GM21390 (cell line): ENCODE measurements around the gene POLE3.
"Not testable (repeated sequence)": the region's sequence is repeated elsewhere in the genome, so short reads cannot be mapped to it uniquely, and the experiment has no call there.

Source experiments
- ATAC-seq: cut with Tn5 transposase; IDR thresholded peaks from one replicate; pipeline ENCODE4 v1.9.1; 2021; ENCODE audit not compliant: unreplicated experiment

Gene POLE3

GRCh38 chr9:113379094-113379828 lies 31.2 kb downstream of the POLE3 start:
- not testable (repeated sequence) for ATAC-seq

- peak; percentile 87 for ATAC-seq
Observed at GRCh38 chr9:113376634-113377567, 33.6 kb downstream of the POLE3 start, which contains the start of gene HDHD3. HDHD3 (minus strand) TSS chr9:113376986; CDS start chr9:113374354, 2,632 bp downstream.

GRCh38 chr9:113375057-113376023 lies 35.1 kb downstream of the POLE3 start:
- ATAC-seq = no peak

GRCh38 chr9:113373676-113374392 lies 36.6 kb downstream of the POLE3 start:
- ATAC-seq = no peak

GRCh38 chr9:113373256-113373655 lies 37.2 kb downstream of the POLE3 start:
- no peak for ATAC-seq

GRCh38 chr9:113372059-113372458 lies 38.4 kb downstream of the POLE3 start:
- no peak for ATAC-seq

- no peak for ATAC-seq
Observed at GRCh38 chr9:113370806-113371325, 39.6 kb downstream of the POLE3 start.

- ATAC-seq = no peak
Observed at GRCh38 chr9:113369855-113370140, 40.7 kb downstream of the POLE3 start.

GRCh38 chr9:113368982-113369854 lies 41.3 kb downstream of the POLE3 start:
- no peak for ATAC-seq

- no peak for ATAC-seq
Observed at GRCh38 chr9:113368348-113368981, 42.0 kb downstream of the POLE3 start.

GRCh38 chr9:113365652-113366051 lies 44.8 kb downstream of the POLE3 start:
- not testable (repeated sequence) for ATAC-seq

- no peak for ATAC-seq
Observed at GRCh38 chr9:113364951-113365350, 45.5 kb downstream of the POLE3 start.

GRCh38 chr9:113363336-113363735 lies 47.1 kb downstream of the POLE3 start:
- ATAC-seq = no peak

- no peak for ATAC-seq
Observed at GRCh38 chr9:113361304-113362018, 49.0 kb downstream of the POLE3 start.

GRCh38 chr9:113360242-113360842 lies 50.1 kb downstream of the POLE3 start:
- no peak for ATAC-seq

- no peak for ATAC-seq
Observed at GRCh38 chr9:113359385-113359784, 51.1 kb downstream of the POLE3 start.
